Fibroblast of skin of left quadriceps (primary cell): ENCODE measurements around the gene PEAK1.
"Not testable (repeated sequence)": the region's sequence is repeated elsewhere in the genome, so short reads cannot be mapped to it uniquely, and the experiment has no call there.

Experiments used
- DNase-seq, 2 experiments: peaks; one replicate each; pipeline ENCODE4 v3.0.0-alpha.2; 2013; ENCODE audit warnings: low read depth in 2 of 2

PEAK1 gene

GRCh38 chr15:77426377-77426776, 6.5 kb upstream of the PEAK1 start:
- no peak for DNase-seq

GRCh38 chr15:77425104-77425503, 5.2 kb upstream of the PEAK1 start:
- no peak for DNase-seq

DNA sequence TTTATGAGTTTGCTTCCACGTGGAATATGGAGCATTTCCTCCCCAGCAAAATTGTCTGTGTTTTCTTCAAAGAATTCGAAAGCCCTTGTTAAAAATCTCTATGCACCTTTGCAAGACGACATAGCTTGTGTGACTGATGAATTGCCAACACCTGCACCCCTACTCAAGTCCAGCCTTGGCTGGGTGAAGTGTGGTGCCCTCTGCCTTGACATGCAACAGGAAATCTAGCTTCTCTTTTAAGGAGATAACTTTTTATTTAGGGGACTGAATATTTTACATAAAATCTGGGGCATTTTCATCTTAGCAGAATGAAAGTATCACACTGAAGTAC, 1.4 kb upstream of the PEAK1 start:
- DNase-seq: no peak

- DNase-seq: peak; percentile 81 to 83
Measured at GRCh38 chr15:77420610-77421369, 886 bp upstream of the PEAK1 start, which contains the start of gene HMG20A. Gene HMG20A, plus strand, starts transcription at chr15:77420888. Its CDS starts 37,520 bp downstream, at chr15:77458408.

DNA sequence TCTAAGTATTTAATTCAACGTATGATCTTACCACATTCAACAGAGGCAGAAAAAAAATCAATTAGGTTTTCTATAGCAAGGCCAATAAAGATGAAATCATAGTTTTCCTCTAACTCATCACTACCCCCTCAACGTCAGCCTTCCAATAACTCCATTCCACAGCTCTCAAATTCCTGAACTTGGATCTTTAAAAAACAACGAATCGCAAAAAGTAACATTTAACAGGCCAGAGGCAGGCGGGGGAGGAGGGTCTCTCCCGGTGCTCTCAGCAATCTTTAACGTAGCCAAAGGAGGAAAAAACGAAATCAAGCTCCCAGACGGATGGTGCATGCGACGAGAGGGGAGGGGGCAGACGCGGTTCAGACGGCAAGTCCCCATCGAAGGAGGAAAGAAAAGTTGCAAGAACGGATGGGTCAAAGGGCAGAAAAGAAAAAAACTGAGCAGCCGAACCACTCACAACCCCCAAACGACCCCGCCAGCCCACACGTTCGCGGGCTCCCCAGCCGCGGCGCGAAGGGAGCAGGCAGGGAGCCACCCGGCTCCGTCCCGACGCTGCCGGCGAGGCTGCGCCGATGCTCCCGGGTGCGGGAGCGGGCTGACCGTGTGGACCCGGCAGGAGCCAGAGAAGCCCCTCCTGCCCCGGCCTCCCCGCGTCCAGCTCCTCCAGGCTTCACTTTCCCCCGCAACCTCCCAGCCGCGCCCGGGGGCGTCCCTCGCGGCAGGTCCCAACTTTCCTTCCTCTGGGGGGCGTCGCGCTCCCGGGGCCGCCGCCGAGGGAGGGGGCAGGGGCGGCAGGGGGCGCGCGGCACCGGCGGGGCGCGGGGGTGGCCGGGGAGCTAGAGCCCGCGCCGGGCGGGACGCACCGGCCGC, 703 bp downstream of the PEAK1 start:
- peak in 1 of 2 experiments; percentile 40 for DNase-seq

DNA sequence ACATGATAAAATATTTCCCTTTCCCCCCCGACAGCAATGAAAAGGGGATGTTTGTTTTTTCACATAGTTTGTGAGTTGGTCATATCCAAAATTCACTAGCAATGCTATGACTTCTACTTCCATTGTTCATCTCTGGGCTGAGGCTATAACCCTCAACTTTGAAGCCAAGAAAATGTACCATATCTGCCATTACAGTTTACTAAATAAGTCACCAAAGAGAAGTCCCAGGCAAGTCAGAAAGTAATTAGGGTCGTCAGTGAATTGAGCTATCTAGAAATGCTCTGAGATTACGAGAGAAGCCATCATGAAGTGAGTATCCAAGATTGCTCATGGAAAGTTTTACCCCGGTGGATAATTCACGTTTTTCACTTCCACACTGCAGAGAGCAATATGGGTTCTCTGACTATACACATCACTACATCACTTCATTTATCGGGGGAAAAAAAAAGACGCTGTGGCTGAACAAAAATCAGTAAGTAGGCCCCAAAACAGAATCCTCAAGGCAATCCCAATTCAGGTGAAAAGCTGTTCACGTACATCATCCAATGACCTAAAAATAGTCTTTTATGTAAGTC, 1.4 kb downstream of the PEAK1 start:
- no peak for DNase-seq

GRCh38 chr15:77417602-77418001, 2.3 kb downstream of the PEAK1 start:
- no peak for DNase-seq

DNA sequence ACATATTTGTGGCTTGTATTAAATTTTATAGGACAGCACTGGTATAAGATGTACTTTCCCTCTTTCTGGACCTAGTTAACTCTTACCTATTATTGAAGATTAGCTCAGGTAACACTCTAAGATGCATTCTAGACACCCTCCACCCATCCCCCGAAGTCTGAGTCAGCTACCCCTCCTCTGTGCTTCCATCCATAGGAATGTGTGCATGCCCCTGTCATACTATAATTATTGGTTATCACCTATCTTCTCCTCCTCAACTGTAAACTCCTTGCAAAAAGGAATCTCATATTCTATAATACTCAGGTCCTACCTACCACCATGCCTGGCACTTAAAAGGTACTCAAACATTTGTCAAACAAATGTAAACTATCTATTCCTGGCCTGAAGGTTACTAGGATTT, 3.0 kb downstream of the PEAK1 start:
- DNase-seq: no peak

DNA sequence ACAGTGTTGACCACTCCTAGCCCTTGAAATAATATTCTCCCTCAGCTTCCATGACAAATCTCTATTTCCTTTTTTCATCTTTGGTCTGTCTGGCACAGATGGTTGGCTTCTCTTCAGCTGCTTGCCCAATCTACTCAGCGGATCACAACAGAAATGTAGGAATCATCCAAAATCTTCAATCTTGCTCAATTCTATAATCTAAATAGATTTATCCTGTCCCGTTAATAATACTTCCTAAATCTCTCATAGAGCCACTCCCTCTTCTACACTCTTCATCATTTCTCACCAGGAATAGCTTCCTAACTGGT, 3.8 kb downstream of the PEAK1 start:
- no peak for DNase-seq

DNA sequence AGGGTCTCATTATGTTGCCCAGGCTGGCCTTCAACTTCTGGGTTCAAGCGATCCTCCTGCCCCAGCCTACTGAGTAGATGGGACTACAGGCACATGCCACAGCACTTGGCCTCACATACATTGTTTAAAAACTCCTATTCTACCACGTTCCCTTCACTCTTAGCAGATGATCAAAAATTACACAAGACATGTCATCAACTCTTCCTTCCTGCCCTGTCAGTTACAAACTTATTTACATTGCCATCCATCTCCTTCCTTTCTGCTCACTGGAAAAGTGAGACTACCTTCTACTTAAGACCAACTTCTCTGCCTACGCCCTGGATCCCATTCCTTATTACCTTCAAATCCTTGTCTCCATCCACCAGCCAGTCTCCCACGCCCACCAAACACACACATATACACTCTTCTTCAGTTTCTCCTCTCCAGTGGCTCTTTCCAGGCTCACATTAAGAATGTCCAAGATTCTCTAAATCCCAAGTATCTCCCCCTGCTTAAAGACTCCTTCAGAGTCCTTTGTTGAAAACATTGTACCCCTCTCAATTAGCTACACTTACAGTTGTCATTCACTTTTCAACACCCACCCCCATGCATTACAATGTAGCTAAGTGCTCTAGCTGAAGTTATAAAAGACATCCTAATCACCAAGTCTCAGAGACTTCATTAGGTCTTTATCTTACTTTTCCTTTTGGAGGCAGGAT, 4.3 kb downstream of the PEAK1 start:
- no peak for DNase-seq

DNA sequence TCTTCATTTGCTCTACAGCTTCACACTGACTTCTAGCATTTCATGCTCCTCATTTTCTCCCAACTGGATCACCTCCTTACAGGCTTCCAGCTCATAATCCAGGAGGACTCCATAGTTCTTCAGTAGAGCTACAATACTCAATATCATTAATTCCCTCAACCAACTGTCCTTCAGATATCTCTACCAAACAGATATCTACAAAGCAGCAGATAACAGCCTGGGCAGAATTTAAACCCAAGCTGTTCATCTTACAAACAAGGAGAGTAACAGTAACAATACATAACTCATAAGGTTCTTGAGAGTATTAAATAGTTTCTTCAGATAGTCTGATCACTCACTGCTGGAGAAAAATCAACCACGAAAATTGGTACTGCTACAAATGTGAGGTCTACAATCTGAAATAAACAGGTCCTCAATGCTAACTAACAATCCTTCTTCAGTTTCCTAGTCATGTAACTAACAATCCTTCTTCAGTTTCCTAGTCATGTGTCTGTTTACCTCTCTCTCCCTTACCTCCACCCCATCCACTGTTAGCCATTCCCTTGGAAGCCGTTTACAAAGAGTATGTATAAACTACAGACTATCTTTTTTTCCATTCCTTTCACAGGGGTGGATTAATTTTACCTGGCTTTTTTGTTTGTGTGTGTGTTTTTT, 5.0 kb downstream of the PEAK1 start:
- DNase-seq: no peak

- no peak for DNase-seq
Measured at GRCh38 chr15:77413699-77414349, 6.1 kb downstream of the PEAK1 start.

DNA sequence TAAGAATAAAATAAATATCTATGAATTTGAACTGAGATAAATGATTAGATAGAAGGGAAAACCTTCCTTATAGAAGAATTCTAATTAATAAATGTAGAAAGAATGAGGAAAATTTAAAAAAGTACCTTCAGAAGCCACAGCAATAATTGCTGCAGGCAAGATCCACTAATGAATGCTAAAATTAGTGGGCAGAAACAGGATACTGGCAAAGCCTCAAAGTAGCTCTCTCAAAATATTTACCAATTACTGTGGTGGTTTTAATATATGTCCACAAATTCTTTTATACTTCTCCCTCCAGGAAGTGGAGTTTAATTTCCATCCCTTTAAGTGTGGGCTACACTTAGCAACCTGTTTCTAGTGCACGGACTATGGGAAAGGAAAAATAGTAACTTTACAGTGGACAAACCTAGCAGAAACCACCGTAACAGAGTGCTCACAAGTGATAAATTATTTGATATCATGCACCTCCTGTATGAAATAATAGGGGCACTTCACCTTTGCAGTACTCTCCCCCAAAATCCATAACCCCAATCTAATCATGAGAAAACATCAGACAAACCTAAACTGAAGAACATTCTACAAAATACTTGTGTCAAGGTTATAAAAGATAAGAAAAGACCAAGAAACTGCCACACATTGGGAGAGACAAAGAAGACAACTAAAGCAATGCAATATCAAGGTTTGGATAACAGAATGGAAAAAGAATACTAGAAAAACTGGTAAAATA, 6.8 kb downstream of the PEAK1 start:
- DNase-seq: no peak

DNA sequence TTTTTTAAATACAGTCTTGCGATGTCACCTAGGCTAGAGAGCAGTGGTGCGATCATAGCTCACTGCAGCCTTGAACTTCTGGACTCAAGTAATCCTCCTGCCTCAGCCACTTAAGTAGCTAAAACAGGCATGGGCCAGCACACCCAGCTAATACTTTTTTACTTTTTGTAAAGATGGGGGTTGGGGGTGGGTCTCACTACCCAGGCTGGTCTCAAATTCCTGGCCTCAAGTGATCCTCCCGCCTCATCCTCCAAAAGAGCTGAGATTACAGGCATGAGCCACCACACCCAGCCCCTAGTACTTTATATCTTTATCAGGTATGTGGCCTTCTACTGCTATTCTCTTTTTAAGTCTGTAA, 8.3 kb downstream of the PEAK1 start:
- no peak for DNase-seq

GRCh38 chr15:77410701-77411618, 8.9 kb downstream of the PEAK1 start:
- DNase-seq: no peak

- not testable (repeated sequence) for DNase-seq
Measured at GRCh38 chr15:77410157-77410500, 9.8 kb downstream of the PEAK1 start.

DNA sequence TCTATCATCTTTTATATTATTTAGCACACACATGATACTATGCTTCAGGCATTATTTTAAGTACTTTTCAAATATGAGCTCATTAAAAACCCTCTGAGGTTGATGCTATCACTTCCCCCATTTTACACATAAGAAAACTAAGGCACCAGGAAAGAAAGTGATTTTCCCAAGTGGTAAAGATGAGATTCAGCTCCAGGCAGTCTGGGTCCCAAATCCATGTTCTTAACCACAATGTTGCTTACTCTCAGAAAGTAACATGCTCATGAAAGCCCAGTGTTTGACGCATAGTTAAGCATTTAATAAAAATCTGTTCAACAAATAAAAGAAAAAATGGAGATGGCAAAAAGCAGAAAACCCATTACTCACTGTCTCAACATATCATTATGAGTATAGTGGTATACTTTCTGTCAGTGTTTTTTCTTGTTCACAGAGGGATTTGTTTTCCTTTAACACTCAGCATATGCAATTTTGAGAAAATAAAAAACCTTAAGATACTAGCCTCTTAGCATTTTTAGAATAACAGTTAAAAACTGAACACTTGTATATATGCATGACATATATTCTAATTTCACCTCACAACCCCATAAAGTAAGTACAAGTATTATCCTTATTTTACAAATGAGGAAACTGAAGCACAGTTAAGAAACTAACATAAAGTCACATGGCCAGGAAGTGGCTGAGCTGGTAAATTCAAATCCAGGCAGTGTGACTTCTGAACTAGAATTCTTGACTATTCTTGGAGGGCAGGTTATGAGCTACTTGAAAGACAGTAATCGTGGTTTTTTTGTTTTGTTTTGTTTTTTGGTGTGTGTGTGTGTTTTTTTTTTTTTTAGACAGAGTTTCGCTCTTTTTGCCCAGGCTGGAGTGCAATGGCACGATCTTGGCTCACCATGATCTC, 10.4 kb downstream of the PEAK1 start:
- DNase-seq: no peak

DNA sequence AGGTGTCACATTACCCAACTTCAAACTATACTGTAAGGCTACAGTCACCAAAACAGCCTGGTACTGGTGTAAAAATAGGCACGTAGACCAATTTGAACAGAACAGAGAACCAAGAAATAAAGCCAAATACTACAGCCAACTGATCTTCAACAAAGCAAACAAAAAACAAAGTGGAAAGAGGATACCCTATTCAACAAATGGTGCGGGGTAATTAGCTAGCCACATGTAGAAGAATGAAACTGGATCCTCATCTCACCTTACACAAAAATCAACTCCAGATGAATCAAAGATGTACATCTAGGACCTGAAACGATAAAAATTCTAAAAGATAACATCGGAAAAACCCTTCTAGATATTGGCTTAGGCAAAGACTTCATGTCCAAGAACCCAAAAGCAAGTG, 13.1 kb downstream of the PEAK1 start:
- no peak for DNase-seq
